PC-3 (cell line): ENCODE results near the gene CDIP1. TPM values are rescaled to one million over a fixed set of nuclear protein-coding genes. Genes with fewer than 3 reads are reported as not detected.

ENCODE experiments used
- ATAC-seq: fragments of 200-7000 bp; cut with Tn5 transposase; 2 replicates; pipeline ENCODE4 v1.9.1; 2020; ENCODE audit warnings: mild to moderate bottlenecking, moderate library complexity
- BruUV-seq: library from RNA; stranded (reverse); fragments of 400-500 nt; replicated peaks from 2 replicates; lab custom pipeline; 2021; lab: Mats Ljungman, UMichigan
- CTCF ChIA-PET: fragments of 300-600 bp; sonication (Branson Sonifier 250); formaldehyde crosslinking; loops from one replicate; lab custom pipeline; 2022; ENCODE audit warnings: antibody characterized with exemption; lab: Charles Lee
- POLR2A ChIA-PET: fragments of 300-600 bp; sonication (Branson Sonifier 250); formaldehyde crosslinking; loops from one replicate; lab custom pipeline; 2022; ENCODE audit warnings: antibody characterized with exemption; ENCODE audit not compliant: unreplicated experiment; lab: Charles Lee
- DNase-seq: peaks from one replicate; pipeline ENCODE4 v3.0.0-alpha.2; 2015
- H2AFZ ChIP-seq: fragments of 300-600 bp; sonication (generic); 2 replicates; pipeline ENCODE4 v1.6.0; 2016; ENCODE audit warnings: antibody characterized with exemption, low read length
- H3F3A ChIP-seq: fragments of 300-600 bp; sonication (generic); one replicate; pipeline ENCODE4 v1.6.0; 2017; ENCODE audit warnings: antibody characterized with exemption, low read length, control low read depth, mild to moderate bottlenecking; ENCODE audit not compliant: unreplicated experiment
- H3K27ac ChIP-seq: fragments of 300-600 bp; sonication (generic); 2 replicates; pipeline ENCODE4 v1.5.1; 2016; ENCODE audit warnings: mild to moderate bottlenecking, low read length
- H3K27me3 ChIP-seq: fragments of 300-600 bp; sonication (generic); 2 replicates; pipeline ENCODE4 v1.6.1; 2016; ENCODE audit warnings: low read length, mixed read lengths
- H3K36me3 ChIP-seq: fragments of 300-600 bp; sonication (generic); 2 replicates; pipeline ENCODE4 v1.6.1; 2016; ENCODE audit warnings: low read depth, mixed run types, low read length, mixed read lengths
- H3K4me1 ChIP-seq: fragments of 300-600 bp; sonication (generic); 2 replicates; pipeline ENCODE4 v1.5.1; 2016; ENCODE audit warnings: low read length; ENCODE audit not compliant: insufficient read depth
- H3K4me2 ChIP-seq: fragments of 300-600 bp; sonication (generic); 2 replicates; pipeline ENCODE4 v1.6.0; 2016; ENCODE audit warnings: low read length
- H3K4me3 ChIP-seq: fragments of 300-600 bp; sonication (generic); 2 replicates; pipeline ENCODE4 v1.5.1; 2016; ENCODE audit warnings: mild to moderate bottlenecking, low read length, mixed read lengths
- H3K79me2 ChIP-seq: fragments of 300-600 bp; sonication (generic); 2 replicates; pipeline ENCODE4 v1.6.1; 2017; ENCODE audit warnings: low read length, mixed read lengths
- H3K9ac ChIP-seq: fragments of 300-600 bp; sonication (generic); 2 replicates; pipeline ENCODE4 v1.6.0; 2016; ENCODE audit warnings: mild to moderate bottlenecking, low read length
- H3K9me2 ChIP-seq: fragments of 300-600 bp; sonication (generic); replicated peaks from 2 replicates; pipeline ENCODE4 v1.6.1; 2016; ENCODE audit warnings: mixed run types, low read length, mixed read lengths
- H3K9me3 ChIP-seq: fragments of 300-600 bp; sonication (generic); 2 replicates; pipeline ENCODE4 v1.6.1; 2016; ENCODE audit warnings: low read length, mixed read lengths
- H4K20me1 ChIP-seq: fragments of 300-600 bp; sonication (generic); 2 replicates; pipeline ENCODE4 v1.6.1; 2016; ENCODE audit warnings: low read length, mixed read lengths
- EZH2 ChIP-seq: fragments of 300-600 bp; sonication (generic); IDR thresholded peaks from one replicate; pipeline ENCODE4 v1.6.1; 2017; ENCODE audit warnings: antibody characterized with exemption, mild to moderate bottlenecking, low read length; ENCODE audit not compliant: unreplicated experiment
- EZH2phosphoT487 ChIP-seq: fragments of 300-600 bp; sonication (generic); IDR thresholded peaks from 2 replicates; pipeline ENCODE4 v1.6.1; 2018; ENCODE audit warnings: mild to moderate bottlenecking, antibody characterized with exemption, low read length, borderline replicate concordance
- intact Hi-C: fragments of 100-400 bp; cut with micrococcal nuclease; formaldehyde crosslinking; loops from 2 replicates; pipeline ENCODE4 v1.9.0; 2023
- total RNA-seq: library from RNA; depleted of rRNA; stranded (reverse); fragments of >200 nt; gene quantifications from 2 replicates; pipeline ENCODE4 v1.2.3, GENCODE V29; 2014
- TF ChIP-seq, protein P1 (sequence below): fragments of 300-600 bp; sonication (generic); conservative IDR thresholded peaks from 2 replicates; pipeline ENCODE4 v1.5.1; 2017; ENCODE audit warnings: antibody characterized with exemption, low read depth, mild to moderate bottlenecking, low read length

The CDIP1 gene
- total RNA-seq, 1 experiment from 2014 or later = 8.7 TPM

GRCh38 chr16:4508806-4509205, 29.8 kb downstream of the CDIP1 start:
- TF ChIP-seq, protein P1, sequence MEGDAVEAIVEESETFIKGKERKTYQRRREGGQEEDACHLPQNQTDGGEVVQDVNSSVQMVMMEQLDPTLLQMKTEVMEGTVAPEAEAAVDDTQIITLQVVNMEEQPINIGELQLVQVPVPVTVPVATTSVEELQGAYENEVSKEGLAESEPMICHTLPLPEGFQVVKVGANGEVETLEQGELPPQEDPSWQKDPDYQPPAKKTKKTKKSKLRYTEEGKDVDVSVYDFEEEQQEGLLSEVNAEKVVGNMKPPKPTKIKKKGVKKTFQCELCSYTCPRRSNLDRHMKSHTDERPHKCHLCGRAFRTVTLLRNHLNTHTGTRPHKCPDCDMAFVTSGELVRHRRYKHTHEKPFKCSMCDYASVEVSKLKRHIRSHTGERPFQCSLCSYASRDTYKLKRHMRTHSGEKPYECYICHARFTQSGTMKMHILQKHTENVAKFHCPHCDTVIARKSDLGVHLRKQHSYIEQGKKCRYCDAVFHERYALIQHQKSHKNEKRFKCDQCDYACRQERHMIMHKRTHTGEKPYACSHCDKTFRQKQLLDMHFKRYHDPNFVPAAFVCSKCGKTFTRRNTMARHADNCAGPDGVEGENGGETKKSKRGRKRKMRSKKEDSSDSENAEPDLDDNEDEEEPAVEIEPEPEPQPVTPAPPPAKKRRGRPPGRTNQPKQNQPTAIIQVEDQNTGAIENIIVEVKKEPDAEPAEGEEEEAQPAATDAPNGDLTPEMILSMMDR = no peak
- TF ChIP-seq EZH2phosphoT487 (no peak), EZH2 (no peak)
- Histone ChIP-seq H3K4me2 (no peak overlapping the region), H4K20me1 (no peaks in the 10 kb centered on the region), H3K4me1 (no peaks in the 10 kb centered on the region; the same call in 1 of the 2 replicates), H2AFZ (no peak overlapping the region), H3K4me3 (no peak overlapping the region), H3K27ac (no peak overlapping the region), H3K9me3 (no peaks in the 10 kb centered on the region), H3K36me3 (peaks cover 7% of the 10 kb centered on the region; the same call in 1 of the 2 replicates), H3F3A (no peaks in the 10 kb centered on the region), H3K27me3 (no peaks in the 10 kb centered on the region), H3K9me2 (no peaks in the 10 kb centered on the region), H3K79me2 (peaks cover 4% of the 10 kb centered on the region), H3K9ac (no peak overlapping the region)
- no peak for ATAC-seq
- ChIA-PET CTCF (interaction anchor here (0.5 kb wide), 1 partner anchor 40 kb away, joined by 3 read pairs; no protein-coding TSS in a partner anchor), POLR2A (no interaction called here)
- intact Hi-C loops = no loop called here
- no peak for DNase-seq
- BruUV-seq = no TSS peak

- TF ChIP-seq, protein P1 = no peak
- no peak for TF ChIP-seq EZH2phosphoT487
- TF ChIP-seq EZH2 = no peak
- ATAC-seq (no peak), DNase-seq (no peak)
- Histone ChIP-seq H3K9me2 (no peaks in the 10 kb centered on the region), H3K4me3 (no peak overlapping the region), H3K4me1 (no peaks in the 10 kb centered on the region; the same call in 1 of the 2 replicates), H4K20me1 (no peaks in the 10 kb centered on the region), H3K9me3 (no peaks in the 10 kb centered on the region), H3K4me2 (no peak overlapping the region), H3K9ac (no peak overlapping the region), H3K27ac (no peak overlapping the region), H2AFZ (no peak overlapping the region), H3K27me3 (no peaks in the 10 kb centered on the region), H3K79me2 (peaks cover 13% of the 10 kb centered on the region), H3K36me3 (peaks cover 7% of the 10 kb centered on the region; the same call in 1 of the 2 replicates), H3F3A (no peaks in the 10 kb centered on the region)
- no TSS peak for BruUV-seq
- ChIA-PET CTCF (interaction anchor here (2.2 kb wide), 1 partner anchor 41 kb away, joined by 13 read pairs; no protein-coding TSS in a partner anchor), POLR2A (no interaction called here)
- intact Hi-C loops = no loop called here
Observed at GRCh38 chr16:4507588-4508345, 30.8 kb downstream of the CDIP1 start.

GRCh38 chr16:4506450-4506849, 32.1 kb downstream of the CDIP1 start:
- Histone ChIP-seq H3K27me3 (no peaks in the 10 kb centered on the region), H3K27ac (no peak overlapping the region), H3K4me1 (peaks cover 6% of the 10 kb centered on the region), H3K9ac (no peak overlapping the region), H3K9me2 (no peaks in the 10 kb centered on the region), H3K9me3 (no peaks in the 10 kb centered on the region), H3K36me3 (peaks cover 7% of the 10 kb centered on the region; the same call in 1 of the 2 replicates), H3F3A (no peaks in the 10 kb centered on the region), H3K4me2 (no peak overlapping the region), H3K79me2 (peaks cover 24% of the 10 kb centered on the region), H4K20me1 (peaks cover 3% of the 10 kb centered on the region; the same call in 1 of the 2 replicates), H2AFZ (no peak overlapping the region), H3K4me3 (no peak overlapping the region)
- ATAC-seq = peak; percentile 95
- TF ChIP-seq, protein P1 = peak; percentile 85
- no peak for TF ChIP-seq EZH2
- peak; percentile 74 for DNase-seq
- intact Hi-C loops = loop anchor here (1.0 kb wide), 2 partner anchors 42 to 79 kb away; no protein-coding TSS in a partner anchor
- BruUV-seq = no TSS peak
- CTCF ChIA-PET = interaction anchor here (0.6 to 2.2 kb wide), 3 partner anchors 30 to 119 kb away, joined by 3 to 13 read pairs (median 3); no protein-coding TSS in a partner anchor
- POLR2A ChIA-PET = no interaction called here
